HCT116 (cell line): Measurements from ENCODE around the gene PRR7. TPM values are rescaled to one million over a fixed set of nuclear protein-coding genes. Genes with fewer than 3 reads are reported as not detected.

Source experiments
- ATAC-seq: fragments of 200-7000 bp; cut with Tn5 transposase; 2 replicates; pipeline ENCODE4 v1.9.1; 2020; ENCODE audit warnings: mild to moderate bottlenecking, moderate library complexity
- BruUV-seq: library from RNA; stranded (reverse); fragments of 400-500 nt; replicated peaks from 2 replicates; lab custom pipeline; 2021; lab: Mats Ljungman, UMichigan
- CTCF ChIA-PET: fragments of 300-600 bp; sonication (Branson Sonifier 250); formaldehyde crosslinking; loops from one replicate; lab custom pipeline; 2021; ENCODE audit warnings: antibody characterized with exemption; lab: Charles Lee
- POLR2A ChIA-PET: fragments of 300-600, 350-600 bp; sonication (Branson Sonifier 250); formaldehyde crosslinking; loops from one replicate; lab custom pipeline; 2021; ENCODE audit warnings: antibody characterized with exemption; lab: Charles Lee
- RAD21 ChIA-PET, 2 experiments: fragments of 300-600 bp; sonication (Branson Sonifier 250); formaldehyde crosslinking; loops; one replicate each; lab custom pipeline; 2023; ENCODE audit warnings: low total read pairs in 2 of 2; ENCODE audit not compliant: uncharacterized antibody in 2 of 2, unreplicated experiment in 2 of 2, low non-redundant PET in 1 of 2; lab: Charles Lee
- DNase-seq: peaks from one replicate; pipeline ENCODE4 v3.0.0-alpha.2; 2010; ENCODE audit warnings: low read depth, low spot score
- H2AFZ ChIP-seq: fragments of 200-600 bp; shearing (Covaris generic), sonication (generic); 2 replicates; pipeline ENCODE4 v1.6.1; 2017; ENCODE audit warnings: low read depth, mixed run types, mixed read lengths, antibody characterized with exemption, low read length; ENCODE audit not compliant: poor library complexity, severe bottlenecking
- H3K27ac ChIP-seq: 2 replicates; pipeline ENCODE4 v1.5.1; 2012; ENCODE audit warnings: low read depth, low read length
- H3K27me3 ChIP-seq: fragments of 200-600 bp; sonication (generic); 2 replicates; pipeline ENCODE4 v1.6.1; 2016; ENCODE audit warnings: mixed run types, low read length, mixed read lengths; ENCODE audit not compliant: insufficient read depth
- H3K36me3 ChIP-seq, 2 experiments: fragments of 200-500 bp in 1 of 2; fragments of 200-600 bp in 1 of 2; sonication (Bioruptor generic) in 1 of 2; sonication (generic) in 1 of 2; 2 replicates each; pipeline versions ENCODE4 v1.5.1 to v1.6.1; 2014 to 2016; ENCODE audit warnings: low read length in 2 of 2, inconsistent platforms in 1 of 2, mixed read lengths in 1 of 2, mixed run types in 1 of 2; ENCODE audit not compliant: insufficient read depth in 2 of 2, control insufficient read depth in 1 of 2
- H3K4me1 ChIP-seq, 2 experiments: fragments of 200-600 bp in 1 of 2; sonication (generic) in 1 of 2; 2 replicates each; pipeline versions ENCODE4 v1.5.1 to v1.6.1; 2012 to 2017; ENCODE audit warnings: low read length in 2 of 2, inconsistent platforms in 1 of 2, mild to moderate bottlenecking in 1 of 2, mixed read lengths in 1 of 2, mixed run types in 1 of 2, moderate library complexity in 1 of 2; ENCODE audit not compliant: insufficient read depth in 2 of 2, control insufficient read depth in 1 of 2
- H3K4me2 ChIP-seq: fragments of 200-600 bp; sonication (generic); 2 replicates; pipeline ENCODE4 v1.6.1; 2017; ENCODE audit warnings: mixed run types, low read length, mixed read lengths
- H3K4me3 ChIP-seq, 2 experiments: fragments of 200-600 bp in 1 of 2; sonication (generic) in 1 of 2; replicated peaks in 1 of 2; 2 replicates each; pipeline ENCODE4 v1.5.1; 2011 to 2016; ENCODE audit warnings: low read length in 2 of 2, control low read depth in 1 of 2, low read depth in 1 of 2, mild to moderate bottlenecking in 1 of 2, mixed read lengths in 1 of 2, mixed run types in 1 of 2
- H3K79me2 ChIP-seq: fragments of 200-600 bp; sonication (generic); 2 replicates; pipeline ENCODE4 v1.6.1; 2017; ENCODE audit warnings: mild to moderate bottlenecking, mixed run types, low read length, moderate library complexity, mixed read lengths; ENCODE audit not compliant: insufficient read depth
- H3K9ac ChIP-seq: fragments of 200-600 bp; sonication (generic); 2 replicates; pipeline ENCODE4 v1.6.1; 2016; ENCODE audit warnings: low read length, mixed read lengths
- H3K9me2 ChIP-seq: fragments of 200-600 bp; sonication (generic), shearing (Covaris generic); 2 replicates; pipeline ENCODE4 v1.6.1; 2017; ENCODE audit warnings: mixed run types, mild to moderate bottlenecking, moderate library complexity; ENCODE audit not compliant: insufficient read depth
- H3K9me3 ChIP-seq, 2 experiments: fragments of 200-500 bp in 1 of 2; fragments of 200-600 bp in 1 of 2; sonication (Bioruptor generic) in 1 of 2; sonication (generic) in 1 of 2; 2 replicates each; pipeline ENCODE4 v1.6.1; 2014 to 2017; ENCODE audit warnings: low read length in 2 of 2, mixed read lengths in 2 of 2, inconsistent platforms in 1 of 2, low read depth in 1 of 2, mild to moderate bottlenecking in 1 of 2, mixed run types in 1 of 2, moderate library complexity in 1 of 2; ENCODE audit not compliant: control insufficient read depth in 1 of 2, insufficient read depth in 1 of 2
- H4K20me1 ChIP-seq: fragments of 200-600 bp; sonication (generic), shearing (Covaris generic); 2 replicates; pipeline ENCODE4 v1.6.1; 2017; ENCODE audit warnings: mixed run types, mild to moderate bottlenecking, moderate library complexity; ENCODE audit not compliant: insufficient read depth
- EZH2phosphoT487 ChIP-seq: fragments of 200-600 bp; IDR thresholded peaks from 2 replicates; pipeline ENCODE4 v1.6.1; 2018; ENCODE audit warnings: antibody characterized with exemption, borderline replicate concordance
- POLR2AphosphoS5 ChIP-seq: IDR thresholded peaks from 2 replicates; pipeline ENCODE4 v1.6.1; 2011; ENCODE audit warnings: mild to moderate bottlenecking, low read depth, low read length, moderate library complexity
- TCF7L2 ChIP-seq: IDR thresholded peaks from 2 replicates; pipeline ENCODE4 v1.7.0; 2011; ENCODE audit warnings: borderline replicate concordance, inconsistent platforms; ENCODE audit not compliant: insufficient read depth, insufficient read length; ENCODE audit errors: extremely low read depth
- YY1 ChIP-seq: IDR thresholded peaks from 2 replicates; pipeline ENCODE4 v1.6.1; 2011; ENCODE audit warnings: low read length, low read depth, moderate library complexity, mild to moderate bottlenecking; ENCODE audit not compliant: insufficient replicate concordance; ENCODE audit errors: extremely low read depth
- ZFX ChIP-seq: fragments of 450-650 bp; IDR thresholded peaks from 2 replicates; pipeline ENCODE4 v1.6.1; 2017
- intact Hi-C: fragments of 100-400 bp; cut with micrococcal nuclease; formaldehyde crosslinking; loops from 2 replicates; pipeline ENCODE4 v1.10.0; 2022
- total RNA-seq: library from RNA; stranded (reverse); gene quantifications from one replicate; pipeline ENCODE4 v1.2.1, GENCODE V29; 2021; ENCODE audit not compliant: unreplicated experiment
- TF ChIP-seq, protein P1 (sequence below): IDR thresholded peaks from 2 replicates; pipeline ENCODE4 v1.6.1; 2011; ENCODE audit warnings: mild to moderate bottlenecking, low read length, moderate library complexity; ENCODE audit not compliant: insufficient replicate concordance; ENCODE audit errors: extremely low read depth
- TF ChIP-seq, protein P2 (sequence below), 3 experiments: fragments of 200-600 bp in 1 of 3; sonication (generic) in 1 of 3; IDR thresholded peaks in 2 of 3; conservative IDR thresholded peaks in 1 of 3; 2 replicates each; pipeline ENCODE4 v1.5.1; 2012 to 2017; ENCODE audit warnings: low read depth in 2 of 3, low read length in 2 of 3, antibody characterized with exemption in 1 of 3, borderline replicate concordance in 1 of 3, control low read depth in 1 of 3, mild to moderate bottlenecking in 1 of 3, mixed read lengths in 1 of 3, mixed run types in 1 of 3, moderate library complexity in 1 of 3; ENCODE audit not compliant: insufficient read depth in 1 of 3

Gene PRR7
- total RNA-seq, 1 experiment from 2014 or later: 39.9 TPM

DNA sequence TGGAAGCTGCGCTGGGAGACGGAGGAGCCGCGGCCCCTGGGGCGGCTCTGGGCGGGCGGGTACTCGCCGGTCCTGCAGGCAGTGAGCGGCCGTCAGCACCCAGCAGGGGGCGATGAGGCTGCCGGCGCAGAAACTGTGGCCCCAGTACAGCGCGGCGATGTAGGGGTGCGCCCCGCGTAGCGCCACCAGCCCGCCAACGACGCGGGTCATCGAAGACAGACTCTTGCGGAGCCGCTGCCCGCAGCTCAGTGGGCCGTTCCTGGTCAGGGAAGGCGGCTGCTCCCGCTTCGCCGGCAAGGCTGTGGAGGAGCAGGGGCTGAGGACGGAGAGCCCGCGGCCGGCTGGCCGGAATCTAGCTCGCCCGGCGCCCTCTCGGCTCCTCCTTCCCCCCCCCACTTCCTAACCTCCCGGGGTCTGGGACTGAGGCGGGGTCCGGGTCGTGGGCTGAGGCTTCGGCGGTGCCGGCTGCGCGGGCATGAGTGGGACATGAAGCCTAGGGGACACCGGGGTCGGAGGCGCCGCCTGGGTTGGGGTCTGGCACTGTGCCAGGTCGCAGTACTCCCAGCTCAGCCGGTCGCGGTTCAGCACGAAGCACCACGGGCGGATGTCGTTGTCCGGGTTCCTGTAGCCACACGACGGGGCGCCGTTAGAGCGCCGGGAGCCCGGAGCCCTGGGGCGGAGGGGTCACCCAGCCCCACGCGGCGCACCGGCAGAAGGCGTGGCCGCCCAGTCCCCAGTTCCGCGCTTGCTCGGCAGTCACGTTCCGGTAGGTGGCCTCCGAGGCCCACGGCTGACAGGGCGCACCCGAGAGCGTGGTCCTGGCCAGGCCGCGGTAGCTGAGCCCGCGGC is 42.6 kb upstream of the PRR7 start:
- peaks cover 15 to 37% of the 10 kb centered on the region in 2 experiments for H3K4me1 ChIP-seq
- no TSS peak for BruUV-seq
- H3K4me2 ChIP-seq: peak overlapping the region; percentile 97
- ATAC-seq (peak; percentile 72), DNase-seq (peak; percentile 56)
- H3K79me2 ChIP-seq: no peaks in the 10 kb centered on the region
- H3K27ac ChIP-seq: peak overlapping the region; percentile 99
- no peaks in the 10 kb centered on the region for H3K9me3 ChIP-seq
- CTCF ChIA-PET: interaction anchor here (0.7 to 5.3 kb wide), 24 partner anchors 9 to 317 kb away, joined by 3 to 85 read pairs (median 6); partner anchors contain the start of genes FGFR4, GRK6, MXD3 and PDLIM7
- H3K9ac ChIP-seq: peak overlapping the region; percentile 92
- peak overlapping the region; percentile 69 to 82 for H3K4me3 ChIP-seq
- H3K9me2 ChIP-seq: no peaks in the 10 kb centered on the region
- H2AFZ ChIP-seq: no peak overlapping the region
- peak; percentile 48 for TF ChIP-seq ZFX
- TF ChIP-seq, protein P1, sequence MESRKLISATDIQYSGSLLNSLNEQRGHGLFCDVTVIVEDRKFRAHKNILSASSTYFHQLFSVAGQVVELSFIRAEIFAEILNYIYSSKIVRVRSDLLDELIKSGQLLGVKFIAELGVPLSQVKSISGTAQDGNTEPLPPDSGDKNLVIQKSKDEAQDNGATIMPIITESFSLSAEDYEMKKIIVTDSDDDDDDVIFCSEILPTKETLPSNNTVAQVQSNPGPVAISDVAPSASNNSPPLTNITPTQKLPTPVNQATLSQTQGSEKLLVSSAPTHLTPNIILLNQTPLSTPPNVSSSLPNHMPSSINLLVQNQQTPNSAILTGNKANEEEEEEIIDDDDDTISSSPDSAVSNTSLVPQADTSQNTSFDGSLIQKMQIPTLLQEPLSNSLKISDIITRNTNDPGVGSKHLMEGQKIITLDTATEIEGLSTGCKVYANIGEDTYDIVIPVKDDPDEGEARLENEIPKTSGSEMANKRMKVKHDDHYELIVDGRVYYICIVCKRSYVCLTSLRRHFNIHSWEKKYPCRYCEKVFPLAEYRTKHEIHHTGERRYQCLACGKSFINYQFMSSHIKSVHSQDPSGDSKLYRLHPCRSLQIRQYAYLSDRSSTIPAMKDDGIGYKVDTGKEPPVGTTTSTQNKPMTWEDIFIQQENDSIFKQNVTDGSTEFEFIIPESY: peak; percentile 13
- TF ChIP-seq TCF7L2: no peak
- TF ChIP-seq, protein P2, sequence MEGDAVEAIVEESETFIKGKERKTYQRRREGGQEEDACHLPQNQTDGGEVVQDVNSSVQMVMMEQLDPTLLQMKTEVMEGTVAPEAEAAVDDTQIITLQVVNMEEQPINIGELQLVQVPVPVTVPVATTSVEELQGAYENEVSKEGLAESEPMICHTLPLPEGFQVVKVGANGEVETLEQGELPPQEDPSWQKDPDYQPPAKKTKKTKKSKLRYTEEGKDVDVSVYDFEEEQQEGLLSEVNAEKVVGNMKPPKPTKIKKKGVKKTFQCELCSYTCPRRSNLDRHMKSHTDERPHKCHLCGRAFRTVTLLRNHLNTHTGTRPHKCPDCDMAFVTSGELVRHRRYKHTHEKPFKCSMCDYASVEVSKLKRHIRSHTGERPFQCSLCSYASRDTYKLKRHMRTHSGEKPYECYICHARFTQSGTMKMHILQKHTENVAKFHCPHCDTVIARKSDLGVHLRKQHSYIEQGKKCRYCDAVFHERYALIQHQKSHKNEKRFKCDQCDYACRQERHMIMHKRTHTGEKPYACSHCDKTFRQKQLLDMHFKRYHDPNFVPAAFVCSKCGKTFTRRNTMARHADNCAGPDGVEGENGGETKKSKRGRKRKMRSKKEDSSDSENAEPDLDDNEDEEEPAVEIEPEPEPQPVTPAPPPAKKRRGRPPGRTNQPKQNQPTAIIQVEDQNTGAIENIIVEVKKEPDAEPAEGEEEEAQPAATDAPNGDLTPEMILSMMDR (IDR thresholded peaks at IDR 0.05 in 2 of 3, conservative IDR thresholded peaks at IDR 0.05 in 1 of 3; ENCODE audit: borderline replicate concordance in 1 of 3, insufficient read depth in 1 of 3, low read depth in 2 of 3, low read length in 2 of 3): peak in 2 of 3 experiments; percentile 55 to 69; a peak in 4 of 6 replicates
- no peak for TF ChIP-seq EZH2phosphoT487
- peak; percentile 79 for TF ChIP-seq POLR2AphosphoS5
- TF ChIP-seq YY1: peak; percentile 66
- TF ChIP-seq, all 23 proteins: peak for 5
- intact Hi-C loops: loop anchor here (1.0 to 5.0 kb wide), 5 partner anchors 34 to 292 kb away; partner anchors contain the start of genes B4GALT7 and PDLIM7
- H4K20me1 ChIP-seq: no peaks in the 10 kb centered on the region
- no peaks in the 10 kb centered on the region for H3K27me3 ChIP-seq
- POLR2A ChIA-PET: interaction anchor here (0.8 to 2.4 kb wide), 13 partner anchors 13 to 94 kb away, joined by 3 to 15 read pairs (median 5); partner anchors contain the start of genes DBN1, GRK6 and PDLIM7
- H3K36me3 ChIP-seq: no peaks in the 10 kb centered on the region
- RAD21 ChIA-PET: interaction anchor here (0.6 to 1.6 kb wide), 8 partner anchors 14 to 94 kb away, joined by 3 to 5 read pairs (median 3); partner anchors contain the start of genes GRK6 (in 1 of the 2) and PDLIM7 (in 1 of the 2)
